H1 (cell line): ENCODE data around the gene LIFR. TPM values are rescaled to one million over a fixed set of nuclear protein-coding genes. Genes with fewer than 3 reads are reported as not detected.

Experiments used
- CTCF ChIA-PET: fragments of 300-600 bp; sonication (Branson Sonifier 250); formaldehyde crosslinking; loops from one replicate; lab custom pipeline; 2021; ENCODE audit not compliant: partially characterized antibody; lab: Charles Lee
- POLR2A ChIA-PET: fragments of 300-600 bp; sonication (Branson Sonifier 250); formaldehyde crosslinking; loops from one replicate; lab custom pipeline; 2021; ENCODE audit warnings: inconsistent platforms; ENCODE audit not compliant: partially characterized antibody; lab: Charles Lee
- DNase-seq, 2 experiments: peaks; one replicate each; pipeline versions ENCODE4 v3.0.0 to v3.0.0-alpha.2; 2010 to 2022; ENCODE audit warnings: low spot score in 2 of 2, low read depth in 1 of 2, mixed read lengths in 1 of 2
- FAIRE-seq: peaks from 2 replicates; lab custom pipeline; 2011; peaks lifted over from hg19 to GRCh38; lab: Jason Lieb, UNC
- H2AFZ ChIP-seq: 2 replicates; pipeline ENCODE4 v1.8.1; 2012; ENCODE audit warnings: low read length, inconsistent platforms
- H2AK5ac ChIP-seq: 2 replicates; pipeline ENCODE4 v1.6.1; 2013; ENCODE audit warnings: low read depth, low read length
- H2BK120ac ChIP-seq: replicated peaks from 2 replicates; pipeline ENCODE3; 2013; ENCODE audit warnings: low read depth, low read length, inconsistent platforms
- H2BK12ac ChIP-seq: 2 replicates; pipeline ENCODE4 v1.6.1; 2013; ENCODE audit warnings: low read depth, low read length
- H2BK15ac ChIP-seq: 2 replicates; pipeline ENCODE4 v1.6.1; 2013; ENCODE audit warnings: low read length
- H2BK20ac ChIP-seq: 2 replicates; pipeline ENCODE4 v1.6.1; 2013; ENCODE audit warnings: low read length
- H2BK5ac ChIP-seq: 2 replicates; pipeline ENCODE4 v1.6.1; 2013; ENCODE audit warnings: low read depth, low read length
- H3K14ac ChIP-seq: 2 replicates; pipeline ENCODE4 v1.6.1; 2013; ENCODE audit warnings: inconsistent platforms; ENCODE audit not compliant: insufficient read length
- H3K18ac ChIP-seq: 2 replicates; pipeline ENCODE4 v1.6.1; 2013; ENCODE audit warnings: low read length; ENCODE audit errors: extremely low read depth
- H3K23ac ChIP-seq: 2 replicates; pipeline ENCODE4 v1.6.1; 2013; ENCODE audit warnings: inconsistent platforms; ENCODE audit not compliant: insufficient read length
- H3K23me2 ChIP-seq: 2 replicates; pipeline ENCODE4 v1.6.1; 2013; ENCODE audit warnings: low read depth, low read length
- H3K27ac ChIP-seq: 2 replicates; pipeline ENCODE4 v1.6.1; 2011; ENCODE audit warnings: low read depth, low read length, inconsistent platforms
- H3K27me3 ChIP-seq, 4 experiments: replicated peaks in 1 of 4; 1 replicate in 1 of 4; 2 replicates in 3 of 4; pipeline versions ENCODE4 v1.6.1 to v1.8.1; 2011 to 2013; ENCODE audit warnings: low read length in 3 of 4, mild to moderate bottlenecking in 3 of 4, inconsistent platforms in 2 of 4, mixed read lengths in 2 of 4, moderate library complexity in 1 of 4; ENCODE audit not compliant: control insufficient read depth in 3 of 4, insufficient read depth in 3 of 4; ENCODE audit errors: extremely low read depth in 1 of 4
- H3K36me3 ChIP-seq, 4 experiments: 2 replicates each; pipeline versions ENCODE4 v1.6.1 to v1.8.1; 2011 to 2013; ENCODE audit warnings: mild to moderate bottlenecking in 4 of 4, low read length in 3 of 4, moderate library complexity in 2 of 4, control low read depth in 1 of 4, inconsistent platforms in 1 of 4; ENCODE audit not compliant: insufficient read depth in 4 of 4, control insufficient read depth in 2 of 4
- H3K4ac ChIP-seq: replicated peaks from 2 replicates; pipeline ENCODE3; 2013; ENCODE audit warnings: low read length, low read depth, mixed read lengths, inconsistent platforms; ENCODE audit not compliant: insufficient read length
- H3K4me1 ChIP-seq, 4 experiments: replicated peaks in 1 of 4; 1 replicate in 1 of 4; 2 replicates in 3 of 4; pipeline versions ENCODE4 v1.6.1 to v1.8.1; 2011 to 2013; ENCODE audit warnings: low read length in 3 of 4, inconsistent platforms in 2 of 4, mixed read lengths in 1 of 4; ENCODE audit not compliant: insufficient read depth in 4 of 4, control insufficient read depth in 3 of 4
- H3K4me2 ChIP-seq, 2 experiments: 2 replicates each; pipeline versions ENCODE4 v1.6.1 to v1.8.1; 2011 to 2013; ENCODE audit warnings: low read depth in 2 of 2, low read length in 2 of 2, control low read depth in 1 of 2, inconsistent platforms in 1 of 2, mild to moderate bottlenecking in 1 of 2; ENCODE audit not compliant: insufficient read depth in 1 of 2
- H3K4me3 ChIP-seq, 4 experiments: fragments of 200-600, 300-600 bp in 1 of 4; sonication (generic), shearing (Covaris generic), sonication (Bioruptor Twin) in 1 of 4; 2 replicates each; pipeline versions ENCODE4 v1.5.1 to v1.8.1; 2011 to 2016; ENCODE audit warnings: low read length in 4 of 4, low read depth in 3 of 4, control low read depth in 2 of 4, inconsistent platforms in 2 of 4, mild to moderate bottlenecking in 2 of 4, mixed read lengths in 1 of 4, moderate library complexity in 1 of 4; ENCODE audit not compliant: insufficient read depth in 2 of 4; ENCODE audit errors: extremely low read depth in 1 of 4
- H3K56ac ChIP-seq: replicated peaks from 2 replicates; pipeline ENCODE3; 2013; ENCODE audit warnings: low read depth, mild to moderate bottlenecking, mixed read lengths, low read length, inconsistent platforms; ENCODE audit not compliant: insufficient read length
- H3K79me1 ChIP-seq: 2 replicates; pipeline ENCODE4 v1.6.1; 2013; ENCODE audit warnings: low read depth, low read length, control low read depth
- H3K79me2 ChIP-seq, 2 experiments: 2 replicates each; pipeline versions ENCODE4 v1.6.1 to v1.8.1; 2012 to 2013; ENCODE audit warnings: low read length in 2 of 2, mild to moderate bottlenecking in 2 of 2, inconsistent platforms in 1 of 2; ENCODE audit not compliant: insufficient read depth in 2 of 2, control insufficient read depth in 1 of 2
- H3K9ac ChIP-seq, 4 experiments: replicated peaks in 1 of 4; 1 replicate in 1 of 4; 2 replicates in 3 of 4; pipeline versions ENCODE4 v1.6.1 to v1.8.1; 2011 to 2013; ENCODE audit warnings: low read depth in 3 of 4, low read length in 3 of 4, control low read depth in 2 of 4, mild to moderate bottlenecking in 2 of 4, moderate library complexity in 2 of 4, inconsistent platforms in 1 of 4; ENCODE audit errors: extremely low read depth in 1 of 4
- H3K9me3 ChIP-seq, 2 experiments: 2 replicates each; pipeline versions ENCODE4 v1.6.1 to v1.8.1; 2012 to 2013; ENCODE audit warnings: mild to moderate bottlenecking in 2 of 2, moderate library complexity in 2 of 2, control low read depth in 1 of 2, inconsistent platforms in 1 of 2, low read depth in 1 of 2, low read length in 1 of 2, mixed read lengths in 1 of 2; ENCODE audit not compliant: insufficient read depth in 2 of 2
- H4K20me1 ChIP-seq, 2 experiments: replicated peaks in 1 of 2; 2 replicates each; pipeline versions ENCODE3 to v1.8.1; 2011 to 2013; ENCODE audit warnings: inconsistent platforms in 2 of 2, low read length in 2 of 2, mild to moderate bottlenecking in 1 of 2; ENCODE audit not compliant: insufficient read depth in 2 of 2, control insufficient read depth in 1 of 2
- H4K5ac ChIP-seq: 2 replicates; pipeline ENCODE4 v1.6.1; 2013; ENCODE audit warnings: low read length, low read depth, mixed read lengths, inconsistent platforms; ENCODE audit not compliant: insufficient read length
- H4K8ac ChIP-seq: 2 replicates; pipeline ENCODE4 v1.8.0; 2013; ENCODE audit warnings: mild to moderate bottlenecking, moderate library complexity, low read length, inconsistent platforms; ENCODE audit not compliant: insufficient read depth; ENCODE audit errors: extremely low read depth
- H4K91ac ChIP-seq: replicated peaks from 2 replicates; pipeline ENCODE3; 2013; ENCODE audit warnings: low read length, mixed read lengths, inconsistent platforms; ENCODE audit not compliant: insufficient read length
- ASH2L ChIP-seq: fragments of 200-600, 300-600 bp; sonication (generic); IDR thresholded peaks from one replicate; pipeline ENCODE4 v1.7.1; 2017; ENCODE audit warnings: low read length
- BACH1 ChIP-seq: IDR thresholded peaks from 2 replicates; pipeline ENCODE4 v1.6.1; 2012; ENCODE audit warnings: low read length, improper control_type of control experiment
- CHD1 ChIP-seq: IDR thresholded peaks from 2 replicates; pipeline ENCODE4 v1.6.1; 2012; ENCODE audit warnings: low read depth, low read length, improper control_type of control experiment
- CHD2 ChIP-seq: IDR thresholded peaks from 2 replicates; pipeline ENCODE4 v1.6.1; 2012; ENCODE audit warnings: low read length, improper control_type of control experiment
- EZH2 ChIP-seq: fragments of 200-600 bp; sonication (generic); IDR thresholded peaks from 2 replicates; pipeline ENCODE4 v1.7.1; 2012; ENCODE audit warnings: low read depth, mild to moderate bottlenecking, moderate library complexity, low read length, inconsistent platforms; ENCODE audit not compliant: severe bottlenecking
- FOSL1 ChIP-seq: IDR thresholded peaks from 2 replicates; pipeline ENCODE4 v1.6.1; 2011; ENCODE audit warnings: mild to moderate bottlenecking, low read depth, low read length, moderate library complexity; ENCODE audit not compliant: insufficient read depth
- GTF2F1 ChIP-seq: IDR thresholded peaks from 2 replicates; pipeline ENCODE4 v1.6.1; 2012; ENCODE audit warnings: low read depth, low read length, improper control_type of control experiment, borderline replicate concordance
- HDAC6 ChIP-seq: IDR thresholded peaks from one replicate; pipeline ENCODE4 v1.7.1; 2012; ENCODE audit warnings: low read depth, mild to moderate bottlenecking, inconsistent platforms, low read length, moderate library complexity
- JUND ChIP-seq: IDR thresholded peaks from 2 replicates; pipeline ENCODE4 v1.6.1; 2011; ENCODE audit warnings: mild to moderate bottlenecking, improper control_type of control experiment, low read length
- MAFK ChIP-seq: IDR thresholded peaks from 2 replicates; pipeline ENCODE4 v1.6.1; 2012; ENCODE audit warnings: low read depth, mild to moderate bottlenecking, improper control_type of control experiment, low read length
- POLR2AphosphoS5 ChIP-seq: IDR thresholded peaks from 2 replicates; pipeline ENCODE4 v1.6.1; 2011; ENCODE audit warnings: low read depth, low read length
- SUZ12 ChIP-seq: fragments of 200-600 bp; sonication (generic); IDR thresholded peaks from 2 replicates; pipeline ENCODE4 v1.6.1; 2012; ENCODE audit warnings: mild to moderate bottlenecking, inconsistent platforms, low read length, moderate library complexity, mixed read lengths
- TAF7 ChIP-seq: optimal IDR thresholded peaks from 2 replicates; pipeline ENCODE3; 2011; ENCODE audit warnings: low read depth, mild to moderate bottlenecking, inconsistent platforms, low read length, moderate library complexity, borderline replicate concordance
- WGBS, 2 experiments: shearing (Covaris generic) in 1 of 2; methylation state at CpG; one replicate each; pipeline versions ENCODE4 v1.1.6 to v1.1.7; 2013 to 2015; ENCODE audit warnings: low lambda C conversion rate in 2 of 2, mixed read lengths in 2 of 2, inconsistent platforms in 1 of 2, low coverage in 1 of 2, missing lambda C conversion rate in 1 of 2; ENCODE audit not compliant: insufficient replicate concordance in 2 of 2, insufficient coverage in 1 of 2, insufficient read length in 1 of 2; ENCODE audit errors: extremely low coverage in 1 of 2, missing lambda C conversion rate in 1 of 2; 5-methylcytosine and 5-hydroxymethylcytosine counted together
- polyA plus RNA-seq, 7 experiments: library from polyadenylated mRNA; depleted of rRNA in 3 of 7; stranded (reverse) in 5 of 7; unstranded in 2 of 7; fragments of >200 nt in 5 of 7; fragments of 200-250 nt in 2 of 7; gene quantifications; 1 replicate in 5 of 7; 2 replicates in 1 of 7; 4 replicates in 1 of 7; pipeline versions ENCODE4 v1.2.1 to v1.2.3, GENCODE V29; 2011 to 2013; ENCODE audit warnings: missing spikeins in 2 of 7, mixed read lengths in 2 of 7
- total RNA-seq: library from RNA; stranded (reverse); fragmentation: NEBNext Ultra II Directional; extraction: Animal tissue kit (Norgen Biotek cat#: 25700); gene quantifications from 2 replicates; pipeline ENCODE4 v1.2.1, GENCODE V29; 2021
- TF ChIP-seq, protein P1 (sequence below): IDR thresholded peaks from 2 replicates; pipeline ENCODE4 v1.6.1; 2012; ENCODE audit warnings: inconsistent platforms
- TF ChIP-seq, protein P2 (sequence below): IDR thresholded peaks from 2 replicates; pipeline ENCODE4 v1.6.1; 2011; ENCODE audit warnings: low read depth, mild to moderate bottlenecking, low read length; ENCODE audit not compliant: insufficient read depth

Gene LIFR
- total and polyA plus RNA-seq, 2 of the 8 experiments (the other 6 are each of a cell fraction or from before 2014, with no cell fraction given) = 2.0 to 18.9 TPM

DNA sequence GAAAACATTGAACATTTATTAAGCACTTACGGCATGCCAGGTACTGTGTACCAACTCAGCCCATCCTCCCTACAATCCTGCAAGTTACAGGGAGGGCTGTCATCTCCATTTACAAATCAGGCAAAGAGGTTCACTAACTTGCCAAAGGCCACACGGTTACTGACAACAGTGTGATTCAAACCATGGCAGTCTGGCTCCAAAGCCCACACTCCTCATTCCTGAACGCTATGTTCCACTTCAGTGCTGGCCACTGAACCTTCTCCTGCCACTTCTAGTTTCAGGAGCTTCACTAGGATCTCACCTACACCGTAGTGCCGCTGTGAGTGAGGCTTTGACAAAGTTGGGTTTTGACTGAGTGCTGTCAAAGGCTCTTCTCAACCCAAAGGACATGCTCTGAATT lies 7.2 kb upstream of the LIFR start:
- H3K27me3 ChIP-seq = no peaks in the 10 kb centered on the region
- H3K4me1 ChIP-seq = peaks cover 0 to 3% (median 0%) of the 10 kb centered on the region in 4 experiments; a peak in 1 of 7 replicates
- no peak overlapping the region for H4K91ac ChIP-seq
- no peak overlapping the region for H3K4me2 ChIP-seq
- no peak overlapping the region for H3K4ac ChIP-seq
- CTCF ChIA-PET = interaction anchor here (1.7 kb wide), 1 partner anchor 102 kb away, joined by 5 read pairs; no protein-coding TSS in a partner anchor
- H2AFZ ChIP-seq = no peak overlapping the region
- H2AK5ac ChIP-seq = no peak overlapping the region
- H3K23ac ChIP-seq = no peak overlapping the region
- FAIRE-seq (no peak), DNase-seq (no peak)
- H2BK5ac ChIP-seq = no peak overlapping the region
- H3K9me3 ChIP-seq = no peaks in the 10 kb centered on the region
- no peak overlapping the region for H4K5ac ChIP-seq
- no peaks in the 10 kb centered on the region for H3K36me3 ChIP-seq
- POLR2A ChIA-PET = no interaction called here
- no peaks in the 10 kb centered on the region for H3K79me2 ChIP-seq
- H2BK15ac ChIP-seq = no peak overlapping the region
- H4K20me1 ChIP-seq = no peaks in the 10 kb centered on the region
- WGBS, 2 experiments = 92% methylated on average over 5 of the region's 5 CpGs; no CpG with 5 or more reads in 1 of the 2 experiments
- H3K79me1 ChIP-seq = no peaks in the 10 kb centered on the region
- H3K23me2 ChIP-seq = no peaks in the 10 kb centered on the region
- no peak overlapping the region for H2BK12ac ChIP-seq
- H3K14ac ChIP-seq = no peak overlapping the region
- no peak overlapping the region for H3K9ac ChIP-seq
- no peak overlapping the region for H3K18ac ChIP-seq
- no peak overlapping the region for H2BK20ac ChIP-seq
- H2BK120ac ChIP-seq = no peak overlapping the region
- H3K56ac ChIP-seq = no peak overlapping the region
- no peak overlapping the region for H3K4me3 ChIP-seq
- no peak overlapping the region for H4K8ac ChIP-seq
- H3K27ac ChIP-seq = no peak overlapping the region
- TF ChIP-seq EZH2 (no peak), CHD1 (no peak), FOSL1 (no peak), HDAC6 (no peak), MAFK (no peak), POLR2AphosphoS5 (no peak), TAF7 (no peak), CHD2 (no peak), JUND (no peak), GTF2F1 (no peak), BACH1 (no peak), ASH2L (no peak), SUZ12 (no peak)
- TF ChIP-seq, protein P1, sequence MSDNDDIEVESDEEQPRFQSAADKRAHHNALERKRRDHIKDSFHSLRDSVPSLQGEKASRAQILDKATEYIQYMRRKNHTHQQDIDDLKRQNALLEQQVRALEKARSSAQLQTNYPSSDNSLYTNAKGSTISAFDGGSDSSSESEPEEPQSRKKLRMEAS = no peak
- TF ChIP-seq, protein P2, sequence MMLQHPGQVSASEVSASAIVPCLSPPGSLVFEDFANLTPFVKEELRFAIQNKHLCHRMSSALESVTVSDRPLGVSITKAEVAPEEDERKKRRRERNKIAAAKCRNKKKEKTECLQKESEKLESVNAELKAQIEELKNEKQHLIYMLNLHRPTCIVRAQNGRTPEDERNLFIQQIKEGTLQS = no peak
